ENCODE data around the gene ATXN1L. TPM values are rescaled to one million over a fixed set of nuclear protein-coding genes. Genes with fewer than 3 reads are reported as not detected.
"Not testable (repeated sequence)": the region's sequence is repeated elsewhere in the genome, so short reads cannot be mapped to it uniquely, and the experiment has no call there.

ATXN1L gene, protein sequence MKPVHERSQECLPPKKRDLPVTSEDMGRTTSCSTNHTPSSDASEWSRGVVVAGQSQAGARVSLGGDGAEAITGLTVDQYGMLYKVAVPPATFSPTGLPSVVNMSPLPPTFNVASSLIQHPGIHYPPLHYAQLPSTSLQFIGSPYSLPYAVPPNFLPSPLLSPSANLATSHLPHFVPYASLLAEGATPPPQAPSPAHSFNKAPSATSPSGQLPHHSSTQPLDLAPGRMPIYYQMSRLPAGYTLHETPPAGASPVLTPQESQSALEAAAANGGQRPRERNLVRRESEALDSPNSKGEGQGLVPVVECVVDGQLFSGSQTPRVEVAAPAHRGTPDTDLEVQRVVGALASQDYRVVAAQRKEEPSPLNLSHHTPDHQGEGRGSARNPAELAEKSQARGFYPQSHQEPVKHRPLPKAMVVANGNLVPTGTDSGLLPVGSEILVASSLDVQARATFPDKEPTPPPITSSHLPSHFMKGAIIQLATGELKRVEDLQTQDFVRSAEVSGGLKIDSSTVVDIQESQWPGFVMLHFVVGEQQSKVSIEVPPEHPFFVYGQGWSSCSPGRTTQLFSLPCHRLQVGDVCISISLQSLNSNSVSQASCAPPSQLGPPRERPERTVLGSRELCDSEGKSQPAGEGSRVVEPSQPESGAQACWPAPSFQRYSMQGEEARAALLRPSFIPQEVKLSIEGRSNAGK
- total RNA-seq: 10 to 100 TPM; 27.8 to 28.3 TPM

DNA sequence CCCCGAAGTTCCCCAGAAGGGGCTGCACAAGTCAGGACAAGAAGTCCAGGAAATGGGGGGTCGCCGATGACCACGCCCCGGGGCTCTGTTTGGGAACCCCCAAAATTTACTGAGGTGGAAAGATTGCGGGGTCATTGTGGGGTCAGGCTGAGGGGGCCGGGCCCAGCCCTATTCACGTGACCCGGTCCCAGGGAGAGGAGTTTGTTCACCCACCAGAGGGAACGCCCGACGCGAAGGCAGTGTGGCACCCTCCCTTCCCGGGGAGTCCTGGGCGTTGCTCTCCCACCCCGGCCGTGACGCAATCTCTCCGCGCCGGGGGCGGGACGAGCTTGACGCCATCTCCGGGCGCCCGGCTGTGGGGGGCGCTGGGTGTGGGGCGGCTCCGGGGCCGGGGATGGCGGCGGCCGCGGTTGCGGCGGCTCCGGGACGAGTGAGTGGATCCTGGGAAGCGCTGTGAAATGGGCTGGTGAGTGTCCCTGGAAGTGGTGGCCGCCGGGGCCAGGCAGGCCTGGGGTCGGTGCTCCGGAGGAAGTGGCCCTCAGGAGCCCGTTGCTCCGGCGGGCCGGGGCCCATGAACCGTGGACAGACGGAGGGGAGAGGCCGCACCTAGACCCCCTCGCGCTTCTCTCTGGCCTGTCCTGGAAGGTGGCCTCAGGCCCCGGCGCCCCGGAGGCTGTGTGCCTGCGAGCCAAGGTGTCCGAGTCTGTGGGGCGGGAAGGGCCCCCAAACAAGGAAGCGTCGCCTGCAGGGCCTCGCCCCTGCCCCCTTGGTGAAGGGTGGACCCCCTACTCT is at the start of gene ATXN1L:
Gene ATXN1L, plus strand, starts transcription at position 338 of the 792 bp plus-strand sequence. CDS start 3,765 bp downstream, outside the sequence.
- H3K36me3 Mint-ChIP-seq: peaks cover 22% of the 10 kb centered on the region
- POLR2A ChIA-PET: interaction anchor here (0.5 to 3.0 kb wide), 8 partner anchors 12 to 248 kb away, joined by 3 to 16 read pairs (median 6); partner anchors contain the start of genes AP1G1, DHX38, IST1 and TXNL4B
- H3K27ac Mint-ChIP-seq: peak within 1 kb of the TSS; percentile 96
- H3K4me1 Mint-ChIP-seq: peaks cover 29% of the 10 kb centered on the region
- H3K9me3 Mint-ChIP-seq: no peaks in the 10 kb centered on the region
- ATAC-seq (ENCODE audit: low read depth): peak; percentile 98
- peak within 1 kb of the TSS; percentile 94 for H3K4me3 Mint-ChIP-seq
- peak; percentile 99 for DNase-seq
- no peaks in the 10 kb centered on the region for H3K27me3 Mint-ChIP-seq

DNA sequence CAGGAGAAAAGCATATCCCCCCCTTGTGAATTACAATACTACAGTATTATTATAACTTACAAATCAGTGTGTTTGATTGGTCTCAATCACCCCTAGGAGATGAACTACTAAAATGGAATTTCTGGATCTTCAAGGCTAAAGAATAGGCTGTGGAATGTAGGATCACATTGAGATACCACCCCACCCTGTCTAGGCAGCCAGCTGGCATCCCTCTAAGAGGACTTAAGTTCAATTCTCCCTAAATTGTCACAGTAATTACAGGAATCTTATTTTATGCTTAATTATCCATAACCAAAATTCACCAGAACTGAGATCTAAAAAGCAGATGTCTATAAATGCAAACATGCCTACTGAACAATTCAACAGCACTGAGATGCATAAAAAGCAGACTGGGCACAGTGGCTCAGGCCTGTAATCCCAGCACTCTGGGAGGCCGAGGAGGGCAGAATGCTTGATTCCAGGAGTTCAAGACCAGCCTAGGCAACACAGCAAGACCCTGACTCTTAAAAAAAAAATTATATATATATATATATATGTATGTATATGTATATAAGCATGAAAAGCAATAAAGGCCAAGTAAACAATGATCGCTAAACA is 49.2 kb upstream of the ATXN1L start:
- no peak for ATAC-seq (ENCODE audit: low read depth)
- H3K4me1 Mint-ChIP-seq: peaks cover 34% of the 10 kb centered on the region

DNA sequence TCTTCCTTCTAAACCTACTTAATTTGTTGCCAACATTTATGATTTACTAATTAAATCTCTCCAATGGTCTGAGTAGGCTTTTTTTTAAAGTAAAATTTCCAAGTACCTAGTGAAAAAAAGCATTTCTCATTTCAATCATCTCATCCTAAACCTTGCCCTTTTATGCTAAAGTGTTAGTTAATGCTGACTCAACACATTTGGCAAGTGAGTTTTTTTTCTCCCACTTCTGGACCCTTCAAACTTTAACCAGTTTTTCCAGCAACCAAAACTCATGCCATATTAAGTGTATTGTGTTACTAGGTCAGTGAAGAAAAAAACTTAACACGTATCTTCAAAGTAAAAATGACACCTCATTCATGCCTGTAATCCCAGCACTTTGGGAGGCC is 42.5 kb upstream of the ATXN1L start:
- DNase-seq (no peak), ATAC-seq (ENCODE audit: low read depth) (no peak)
- peaks cover 21% of the 10 kb centered on the region for H3K36me3 Mint-ChIP-seq
- no peak overlapping the region for H3K4me3 Mint-ChIP-seq
- peaks cover 18% of the 10 kb centered on the region for H3K4me1 Mint-ChIP-seq
- POLR2A ChIA-PET: interaction anchor here (0.7 kb wide), 1 partner anchor 191 kb away, joined by 4 read pairs; no protein-coding TSS in a partner anchor
- no peaks in the 10 kb centered on the region for H3K9me3 Mint-ChIP-seq
- H3K27me3 Mint-ChIP-seq: no peaks in the 10 kb centered on the region
- H3K27ac Mint-ChIP-seq: peak overlapping the region; percentile 38

More for the DNA sequence above, 49.2 kb upstream of the ATXN1L start:
- H3K9me3 Mint-ChIP-seq: no peaks in the 10 kb centered on the region
- peaks cover 30% of the 10 kb centered on the region for H3K36me3 Mint-ChIP-seq
- no peak overlapping the region for H3K4me3 Mint-ChIP-seq
- POLR2A ChIA-PET: interaction anchor here (1.9 kb wide), 1 partner anchor 12 kb away, joined by 11 read pairs; the partner anchor contains the start of gene AP1G1
- H3K27me3 Mint-ChIP-seq: no peaks in the 10 kb centered on the region
- H3K27ac Mint-ChIP-seq: no peak overlapping the region
- DNase-seq: no peak

DNA sequence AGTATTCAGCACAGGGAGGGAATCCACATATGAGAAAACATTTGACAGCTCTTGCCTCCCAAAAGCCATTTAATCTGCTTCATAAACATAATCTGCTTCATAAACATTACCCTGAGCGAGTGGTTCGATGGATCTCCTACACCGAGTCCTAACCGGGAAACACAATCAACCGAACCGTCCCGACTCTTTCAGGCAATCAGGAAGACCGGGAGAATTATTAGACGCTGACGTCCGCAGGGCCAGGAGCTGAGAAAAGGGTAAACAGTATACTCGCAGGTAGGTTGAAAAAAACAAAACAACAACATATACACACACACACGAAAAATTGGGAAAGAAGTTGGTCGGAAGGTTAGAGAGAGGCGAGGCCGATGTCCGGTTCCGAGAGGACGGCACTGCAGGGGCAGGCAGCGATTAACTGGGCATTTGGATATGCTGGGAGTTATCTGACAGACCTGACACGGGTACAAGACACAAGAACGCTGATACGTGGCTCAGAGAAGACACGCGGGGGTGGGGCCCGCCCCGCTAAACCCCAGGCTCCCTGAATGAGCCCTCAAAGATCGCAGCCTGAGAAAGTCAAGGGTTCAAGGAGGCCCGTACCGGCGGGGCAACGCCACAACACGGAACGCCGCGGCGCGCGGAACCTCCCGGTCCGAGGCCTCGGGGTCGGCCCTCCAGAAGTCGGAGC is 37.7 kb upstream of the ATXN1L start:
- Mint-ChIP-seq H3K4me3 (peak overlapping the region; percentile 86), H3K27ac (peak overlapping the region; percentile 100), H3K36me3 (peaks cover 6% of the 10 kb centered on the region), H3K27me3 (no peaks in the 10 kb centered on the region), H3K4me1 (peaks cover 24% of the 10 kb centered on the region), H3K9me3 (no peaks in the 10 kb centered on the region)
- ATAC-seq (ENCODE audit: low read depth): peak; percentile 9
- DNase-seq: no peak
- POLR2A ChIA-PET: interaction anchor here (0.9 to 3.5 kb wide), 11 partner anchors 13 to 243 kb away, joined by 3 to 52 read pairs (median 6); partner anchors contain the start of genes ATXN1L, IST1 and ZNF821

DNA sequence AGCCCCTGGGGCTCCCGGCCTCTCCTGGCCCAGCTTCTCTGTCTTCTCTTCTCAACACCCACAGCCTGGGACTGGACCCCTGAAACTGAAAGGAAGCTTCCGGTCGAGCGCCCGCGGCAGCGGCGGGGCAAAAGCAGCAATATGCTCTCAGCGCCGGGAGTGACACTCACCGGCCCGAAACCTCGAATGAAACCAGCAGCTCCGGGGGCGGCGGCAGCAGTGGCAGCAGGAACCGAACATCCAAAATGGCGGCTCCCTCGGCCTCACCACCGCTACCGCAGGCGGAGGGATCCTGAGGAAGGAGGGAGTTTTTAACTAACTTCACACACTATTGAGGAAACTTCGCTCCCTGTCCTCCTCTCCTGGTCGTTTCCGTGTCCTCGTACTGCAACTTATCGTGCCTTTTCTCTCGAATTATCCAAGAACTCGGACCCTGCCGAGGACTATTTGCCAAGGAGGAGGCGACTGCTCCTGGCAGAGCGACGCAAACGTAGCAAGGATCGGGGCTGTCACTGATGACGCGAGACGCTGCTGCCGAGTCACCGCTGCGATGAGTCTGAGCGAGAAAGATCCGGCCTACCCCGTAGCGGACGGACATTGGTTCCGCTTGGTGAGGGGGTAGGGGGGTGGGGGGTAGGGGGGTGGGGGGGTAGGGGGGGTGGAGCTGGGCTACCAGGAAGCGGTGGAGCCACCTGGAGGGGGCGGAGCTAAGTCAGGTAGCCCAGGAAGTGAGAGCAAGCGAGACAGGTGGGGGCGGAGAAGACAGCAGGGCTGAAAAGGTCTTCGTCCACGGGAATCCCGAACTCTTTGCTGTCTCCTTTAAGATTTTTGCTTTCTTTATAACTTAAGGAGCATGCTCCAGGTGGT is 37.0 kb upstream of the ATXN1L start, which contains the start of gene AP1G1:
Gene AP1G1, minus strand, starts transcription at position 242 of the 867 bp plus-strand sequence. CDS start 19,355 bp downstream, outside the sequence.
- Mint-ChIP-seq H3K27ac (peak within 1 kb of the TSS; percentile 100), H3K4me1 (peaks cover 19% of the 10 kb centered on the region), H3K4me3 (peak within 1 kb of the TSS; percentile 86), H3K27me3 (no peaks in the 10 kb centered on the region), H3K36me3 (peaks cover 1% of the 10 kb centered on the region), H3K9me3 (no peaks in the 10 kb centered on the region)
- peak; percentile 97 for ATAC-seq (ENCODE audit: low read depth)
- DNase-seq: peak; percentile 85
- POLR2A ChIA-PET: interaction anchor here (0.7 to 3.5 kb wide), 12 partner anchors 13 to 244 kb away, joined by 3 to 52 read pairs (median 5); partner anchors contain the start of genes ATXN1L, IST1 and ZNF821

DNA sequence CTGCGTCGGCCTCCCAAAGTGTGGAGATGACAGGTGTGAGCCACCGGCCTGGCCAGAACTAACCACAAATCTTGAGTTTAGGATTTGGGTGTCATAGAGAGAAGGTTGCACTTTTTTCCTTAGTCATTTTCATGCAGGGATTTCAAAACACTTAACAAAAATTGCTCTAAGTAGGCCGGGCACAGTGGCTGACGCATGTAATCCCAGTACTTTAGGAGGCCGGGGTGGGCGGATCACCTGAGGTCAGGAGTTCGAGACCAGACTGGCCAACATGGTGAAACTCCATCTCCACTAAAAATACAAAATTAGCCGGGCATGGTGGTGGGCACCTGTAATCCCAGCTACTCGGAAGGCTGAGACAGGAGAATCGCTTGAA is 35.6 kb upstream of the ATXN1L start:
- Mint-ChIP-seq H3K27ac (peak overlapping the region; percentile 100), H3K4me3 (peak overlapping the region; percentile 86), H3K4me1 (peaks cover 16% of the 10 kb centered on the region)
- POLR2A ChIA-PET: interaction anchor here (0.6 to 3.5 kb wide), 3 partner anchors 73 to 110 kb away, joined by 4 to 52 read pairs (median 7); partner anchors contain the start of gene ZNF821
- not testable (repeated sequence) for H3K27me3 Mint-ChIP-seq; H3K36me3 Mint-ChIP-seq; H3K9me3 Mint-ChIP-seq; DNase-seq; ATAC-seq (ENCODE audit: low read depth)

DNA sequence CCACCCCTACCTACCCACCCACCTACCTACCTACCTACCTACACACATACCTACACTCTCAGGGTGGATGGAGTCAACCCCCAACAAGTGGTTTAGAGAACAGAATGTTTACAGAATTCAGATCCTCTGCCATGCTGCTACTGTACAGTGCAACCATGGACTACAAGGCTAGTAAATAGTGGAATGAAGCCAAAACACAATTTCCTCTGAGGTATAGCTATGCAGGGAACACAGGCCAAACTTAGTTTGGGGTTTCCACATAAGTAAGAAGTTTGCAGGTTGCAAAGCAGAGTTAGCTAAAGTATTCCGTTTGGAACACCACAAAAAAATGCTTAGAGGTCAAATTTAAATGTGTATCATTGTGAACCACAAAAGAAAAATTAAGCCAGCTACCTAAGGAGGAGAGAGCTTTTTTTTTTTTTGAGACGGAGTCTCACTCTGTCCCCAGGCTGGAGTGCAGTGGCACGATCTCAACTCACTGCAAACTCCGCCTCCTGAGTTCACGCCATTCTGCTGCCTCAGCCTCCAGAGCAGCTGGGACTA is 34.4 kb upstream of the ATXN1L start:
- no peaks in the 10 kb centered on the region for H3K9me3 Mint-ChIP-seq
- no peak overlapping the region for H3K4me3 Mint-ChIP-seq
- no peaks in the 10 kb centered on the region for H3K36me3 Mint-ChIP-seq
- H3K4me1 Mint-ChIP-seq: peaks cover 15% of the 10 kb centered on the region
- POLR2A ChIA-PET: interaction anchor here (1.3 kb wide), 1 partner anchor 71 kb away, joined by 4 read pairs; no protein-coding TSS in a partner anchor
- ATAC-seq (ENCODE audit: low read depth) (no peak), DNase-seq (no peak)
- H3K27me3 Mint-ChIP-seq: no peaks in the 10 kb centered on the region
- no peak overlapping the region for H3K27ac Mint-ChIP-seq

DNA sequence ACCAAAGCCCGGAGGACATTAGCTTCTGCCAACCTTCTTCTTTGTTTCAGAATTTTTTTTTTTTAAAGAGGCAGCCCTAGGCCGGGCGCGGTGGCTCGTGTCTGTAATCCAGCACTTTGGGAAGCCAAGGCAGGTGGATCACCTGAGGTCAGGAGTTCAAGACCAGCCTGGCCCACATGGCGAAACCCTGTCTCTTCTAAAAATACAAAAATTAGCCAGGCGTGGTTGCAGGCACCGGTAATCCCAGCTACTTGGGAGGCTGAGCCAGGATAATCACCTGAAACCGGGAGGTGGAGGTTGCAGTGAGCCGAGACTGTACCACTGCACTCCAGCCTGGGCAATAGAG is 28.6 kb upstream of the ATXN1L start:
- H3K27ac Mint-ChIP-seq; DNase-seq; H3K36me3 Mint-ChIP-seq; H3K4me1 Mint-ChIP-seq; H3K27me3 Mint-ChIP-seq; POLR2A ChIA-PET; ATAC-seq (ENCODE audit: low read depth); H3K4me3 Mint-ChIP-seq; H3K9me3 Mint-ChIP-seq: not testable (repeated sequence)

DNA sequence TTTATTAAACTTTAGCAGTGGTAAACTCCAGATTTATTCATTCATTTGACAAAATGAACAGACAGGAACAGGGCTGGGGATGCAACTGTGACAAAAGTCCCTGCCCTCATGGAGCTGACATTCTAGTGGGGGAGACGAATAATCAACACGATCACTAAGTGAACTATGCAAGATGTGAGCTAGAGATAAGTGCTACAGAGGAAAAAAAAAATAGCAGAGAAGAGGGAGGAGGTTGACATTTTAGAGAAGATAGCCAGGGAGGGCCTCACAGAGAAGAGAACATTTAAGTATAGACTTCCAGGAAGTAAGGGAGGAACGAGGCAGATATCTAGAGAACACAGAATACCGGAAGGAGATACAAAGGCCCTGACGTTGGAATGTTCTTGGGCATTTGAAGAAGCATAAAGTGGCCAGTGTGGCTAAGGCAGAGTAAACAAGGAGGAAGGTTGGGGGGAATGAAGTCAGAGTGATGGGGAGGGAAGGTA is 19.2 kb upstream of the ATXN1L start:
- POLR2A ChIA-PET: interaction anchor here (0.5 kb wide), 1 partner anchor 65 kb away, joined by 5 read pairs; no protein-coding TSS in a partner anchor
- H3K4me3 Mint-ChIP-seq: no peak overlapping the region

DNA sequence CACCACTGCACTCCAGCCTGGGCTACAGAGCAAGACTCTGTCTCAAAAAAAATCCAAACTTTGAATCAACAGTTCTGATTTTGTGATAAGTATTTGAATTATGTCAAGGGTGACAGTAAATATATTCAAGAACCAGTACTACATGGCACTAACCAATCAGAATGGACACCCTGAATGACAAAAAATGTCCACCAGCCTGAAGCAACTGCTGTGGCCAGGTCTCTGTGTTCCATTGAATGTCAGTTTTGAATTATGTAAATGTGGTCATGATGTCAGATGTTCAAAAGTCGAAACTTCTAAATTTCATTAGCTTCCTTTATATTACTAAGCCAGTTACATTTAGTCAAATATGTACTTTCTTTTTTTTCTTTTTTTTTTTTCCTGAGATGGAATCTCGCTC is 15.4 kb upstream of the ATXN1L start:
- H3K27ac Mint-ChIP-seq: no peak overlapping the region
- H3K27me3 Mint-ChIP-seq: peaks cover 2% of the 10 kb centered on the region
- DNase-seq (no peak), ATAC-seq (ENCODE audit: low read depth) (no peak)
- POLR2A ChIA-PET: no interaction called here
- no peaks in the 10 kb centered on the region for H3K9me3 Mint-ChIP-seq
- H3K36me3 Mint-ChIP-seq: peaks cover 6% of the 10 kb centered on the region
- no peaks in the 10 kb centered on the region for H3K4me1 Mint-ChIP-seq
- H3K4me3 Mint-ChIP-seq: no peak overlapping the region

More for the DNA sequence above, 19.2 kb upstream of the ATXN1L start:
- ATAC-seq (ENCODE audit: low read depth): no peak
- Mint-ChIP-seq H3K9me3 (no peaks in the 10 kb centered on the region), H3K4me1 (no peaks in the 10 kb centered on the region), H3K36me3 (peaks cover 6% of the 10 kb centered on the region), H3K27me3 (peaks cover 2% of the 10 kb centered on the region), H3K27ac (no peak overlapping the region)
- DNase-seq: no peak

DNA sequence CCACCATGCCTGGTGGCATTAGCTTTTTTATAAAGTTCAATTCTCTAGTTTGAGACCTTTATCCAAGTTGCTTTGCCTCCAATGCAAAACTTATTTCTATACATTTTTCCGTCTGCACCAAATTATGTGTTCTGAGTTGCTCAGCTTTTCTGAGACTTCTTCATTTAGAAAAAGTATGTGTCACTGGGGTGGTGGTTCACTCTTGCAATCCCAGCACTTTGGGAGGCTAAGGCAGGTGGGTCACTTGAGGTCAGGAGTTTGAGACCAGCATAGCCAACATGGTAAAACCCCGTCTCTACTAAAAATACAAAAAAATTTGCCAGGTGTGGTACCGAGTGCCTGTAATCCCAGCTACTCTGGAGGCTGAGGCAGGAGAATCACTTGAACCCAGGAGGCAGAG is 14.1 kb upstream of the ATXN1L start:
- ATAC-seq (ENCODE audit: low read depth); H3K27me3 Mint-ChIP-seq; H3K27ac Mint-ChIP-seq; H3K4me3 Mint-ChIP-seq; DNase-seq; H3K36me3 Mint-ChIP-seq; POLR2A ChIA-PET; H3K9me3 Mint-ChIP-seq; H3K4me1 Mint-ChIP-seq: not testable (repeated sequence)
